ENCODE data around the gene CDCP1. TPM values are rescaled to one million over a fixed set of nuclear protein-coding genes. Genes with fewer than 3 reads are reported as not detected.

CDCP1 gene
- total RNA-seq, 2 donors from 2014 or later: 8.9 to 13.1 TPM

DNA sequence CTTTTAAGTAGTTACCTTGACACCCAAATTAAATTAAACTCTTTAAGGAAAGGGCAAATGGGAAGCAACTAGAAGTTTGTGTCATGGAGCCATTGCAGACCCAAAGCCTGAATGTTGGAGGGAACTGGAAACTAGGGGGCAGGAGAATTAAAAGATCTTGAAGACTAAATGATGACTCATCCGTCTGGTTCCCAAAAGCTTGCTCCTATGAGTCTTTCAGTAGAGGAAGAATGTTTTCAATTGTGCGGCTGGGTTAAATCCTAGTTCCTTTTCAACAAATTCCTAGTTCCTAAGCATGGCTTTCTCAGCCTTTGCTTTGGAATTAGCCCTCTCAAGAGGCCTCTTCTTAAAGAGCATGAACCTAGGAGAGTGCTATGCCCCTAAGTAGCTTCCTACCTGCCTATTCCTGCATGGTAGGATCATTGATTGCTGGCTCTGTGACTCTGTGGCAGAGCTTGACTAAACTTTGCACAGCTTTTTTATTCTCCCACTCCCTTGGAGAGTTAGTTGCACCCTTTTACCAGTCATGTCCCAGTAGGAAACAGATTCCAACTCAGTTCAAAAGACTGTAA lies 102.4 kb downstream of the CDCP1 start:
- peaks cover 11% of the 10 kb centered on the region for H3K27me3 ChIP-seq (ENCODE audit: control insufficient read depth, insufficient read depth, low read length, poor library complexity, severe bottlenecking)
- peaks cover 30% of the 10 kb centered on the region for H3K27me3 Mint-ChIP-seq (ENCODE audit: insufficient read depth)
- H3K4me3 Mint-ChIP-seq: no peak overlapping the region
- no peaks in the 10 kb centered on the region for H3K9me3 ChIP-seq (ENCODE audit: control insufficient read depth, low read length)
- no peaks in the 10 kb centered on the region for H3K4me1 Mint-ChIP-seq
- peak overlapping the region; percentile 30 for H3K27ac ChIP-seq (ENCODE audit: low read depth, low read length)
- WGBS, 2 experiments (ENCODE audit: insufficient coverage in 1 of 2, insufficient read length in 1 of 2): 94 to 100% methylated on average over 2 of the region's 2 CpGs
- no peaks in the 10 kb centered on the region for H3K36me3 ChIP-seq (ENCODE audit: control insufficient read depth, insufficient read depth, low read length)
- no peaks in the 10 kb centered on the region for H3K4me1 ChIP-seq (ENCODE audit: control insufficient read depth, insufficient read depth, low read length)
- no peak overlapping the region for H3K27ac Mint-ChIP-seq
- TF ChIP-seq, protein P1, sequence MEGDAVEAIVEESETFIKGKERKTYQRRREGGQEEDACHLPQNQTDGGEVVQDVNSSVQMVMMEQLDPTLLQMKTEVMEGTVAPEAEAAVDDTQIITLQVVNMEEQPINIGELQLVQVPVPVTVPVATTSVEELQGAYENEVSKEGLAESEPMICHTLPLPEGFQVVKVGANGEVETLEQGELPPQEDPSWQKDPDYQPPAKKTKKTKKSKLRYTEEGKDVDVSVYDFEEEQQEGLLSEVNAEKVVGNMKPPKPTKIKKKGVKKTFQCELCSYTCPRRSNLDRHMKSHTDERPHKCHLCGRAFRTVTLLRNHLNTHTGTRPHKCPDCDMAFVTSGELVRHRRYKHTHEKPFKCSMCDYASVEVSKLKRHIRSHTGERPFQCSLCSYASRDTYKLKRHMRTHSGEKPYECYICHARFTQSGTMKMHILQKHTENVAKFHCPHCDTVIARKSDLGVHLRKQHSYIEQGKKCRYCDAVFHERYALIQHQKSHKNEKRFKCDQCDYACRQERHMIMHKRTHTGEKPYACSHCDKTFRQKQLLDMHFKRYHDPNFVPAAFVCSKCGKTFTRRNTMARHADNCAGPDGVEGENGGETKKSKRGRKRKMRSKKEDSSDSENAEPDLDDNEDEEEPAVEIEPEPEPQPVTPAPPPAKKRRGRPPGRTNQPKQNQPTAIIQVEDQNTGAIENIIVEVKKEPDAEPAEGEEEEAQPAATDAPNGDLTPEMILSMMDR (conservative IDR thresholded peaks at IDR 0.05): no peak
- no peak overlapping the region for H3K9ac ChIP-seq (ENCODE audit: extremely low read depth, low read length, poor library complexity, severe bottlenecking)
- DNase-seq: no peak
- no peaks in the 10 kb centered on the region for H3K36me3 Mint-ChIP-seq (ENCODE audit: low read depth)
- no peaks in the 10 kb centered on the region for H3K9me3 Mint-ChIP-seq
- H3K4me3 ChIP-seq (ENCODE audit: low read length): no peak overlapping the region

DNA sequence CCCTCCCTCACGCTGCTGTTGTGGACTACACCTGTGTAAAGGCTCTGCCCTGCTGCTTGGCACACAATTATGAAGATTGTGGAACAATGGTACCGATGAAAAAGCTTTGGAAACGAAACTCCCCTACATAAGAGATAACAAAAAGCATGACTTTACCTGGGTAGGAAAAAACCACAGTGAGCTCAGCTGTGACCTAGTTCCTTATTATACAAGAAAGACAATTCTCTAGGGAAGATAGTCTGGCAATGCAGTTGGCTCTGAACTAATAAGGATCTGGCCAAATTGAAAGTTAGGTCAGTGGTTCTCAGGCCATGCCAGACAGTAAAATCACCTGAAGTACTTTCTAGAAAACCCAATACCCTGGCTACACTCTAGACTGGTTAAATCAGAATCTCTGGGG lies 104.0 kb downstream of the CDCP1 start:
- peaks cover 16% of the 10 kb centered on the region for H3K27me3 ChIP-seq (ENCODE audit: control insufficient read depth, insufficient read depth, low read length, poor library complexity, severe bottlenecking)
- Mint-ChIP-seq H3K27me3 (ENCODE audit: insufficient read depth) (peaks cover 26% of the 10 kb centered on the region), H3K4me1 (no peaks in the 10 kb centered on the region), H3K4me3 (no peak overlapping the region), H3K9me3 (no peaks in the 10 kb centered on the region), H3K27ac (no peak overlapping the region), H3K36me3 (ENCODE audit: low read depth) (no peaks in the 10 kb centered on the region)
- H3K9ac ChIP-seq (ENCODE audit: extremely low read depth, low read length, poor library complexity, severe bottlenecking): no peak overlapping the region
- no peaks in the 10 kb centered on the region for H3K36me3 ChIP-seq (ENCODE audit: control insufficient read depth, insufficient read depth, low read length)
- TF ChIP-seq, protein P1 (conservative IDR thresholded peaks at IDR 0.05): no peak
- H3K4me1 ChIP-seq (ENCODE audit: control insufficient read depth, insufficient read depth, low read length): no peaks in the 10 kb centered on the region
- WGBS, 2 experiments (ENCODE audit: insufficient coverage in 1 of 2, insufficient read length in 1 of 2): 95% methylated on average over 3 of the region's 3 CpGs
- no peak overlapping the region for H3K4me3 ChIP-seq (ENCODE audit: low read length)
- no peaks in the 10 kb centered on the region for H3K9me3 ChIP-seq (ENCODE audit: control insufficient read depth, low read length)
- DNase-seq: no peak
- H3K27ac ChIP-seq (ENCODE audit: low read depth, low read length): no peak overlapping the region

DNA sequence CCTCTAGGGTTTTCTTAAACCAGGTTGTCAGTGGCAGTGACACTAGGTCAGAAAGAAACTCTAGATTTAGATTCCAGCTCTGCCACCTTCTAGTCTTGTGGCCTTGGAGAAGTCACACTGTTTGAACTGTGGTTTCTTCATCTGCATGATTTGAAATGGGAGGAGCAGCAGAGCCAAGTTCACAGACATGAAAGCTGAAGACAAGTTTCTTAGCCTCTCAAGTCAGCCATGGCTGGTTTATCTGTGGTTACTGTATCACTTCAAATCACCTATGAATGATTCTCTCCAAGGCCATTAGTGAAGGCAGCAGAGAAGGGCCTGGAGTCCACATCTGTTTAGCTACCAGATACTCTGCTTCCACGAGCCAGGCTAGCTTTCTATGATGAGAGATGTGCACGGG lies 104.5 kb downstream of the CDCP1 start:
- TF ChIP-seq, protein P1 (conservative IDR thresholded peaks at IDR 0.05): no peak
- Mint-ChIP-seq H3K27ac (no peak overlapping the region), H3K36me3 (ENCODE audit: low read depth) (no peaks in the 10 kb centered on the region), H3K27me3 (ENCODE audit: insufficient read depth) (peaks cover 29% of the 10 kb centered on the region), H3K4me1 (no peaks in the 10 kb centered on the region), H3K9me3 (no peaks in the 10 kb centered on the region), H3K4me3 (no peak overlapping the region)
- Histone ChIP-seq H3K9ac (ENCODE audit: extremely low read depth, low read length, poor library complexity, severe bottlenecking) (no peak overlapping the region), H3K36me3 (ENCODE audit: control insufficient read depth, insufficient read depth, low read length) (no peaks in the 10 kb centered on the region), H3K27ac (ENCODE audit: low read depth, low read length) (no peak overlapping the region), H3K4me3 (ENCODE audit: low read length) (no peak overlapping the region), H3K9me3 (ENCODE audit: control insufficient read depth, low read length) (no peaks in the 10 kb centered on the region), H3K4me1 (ENCODE audit: control insufficient read depth, insufficient read depth, low read length) (no peaks in the 10 kb centered on the region), H3K27me3 (ENCODE audit: control insufficient read depth, insufficient read depth, low read length, poor library complexity, severe bottlenecking) (peaks cover 20% of the 10 kb centered on the region)
- WGBS, 2 experiments (ENCODE audit: insufficient coverage in 1 of 2, insufficient read length in 1 of 2): 88 to 96% methylated on average over 2 of the region's 2 CpGs
- no peak for DNase-seq

Data from endodermal cell (in vitro differentiated cells).